ENCODE measurements around the gene GOLGA6L7.
"Not testable (repeated sequence)": the region's sequence is repeated elsewhere in the genome, so short reads cannot be mapped to it uniquely, and the experiment has no call there.

Gene GOLGA6L7, protein sequence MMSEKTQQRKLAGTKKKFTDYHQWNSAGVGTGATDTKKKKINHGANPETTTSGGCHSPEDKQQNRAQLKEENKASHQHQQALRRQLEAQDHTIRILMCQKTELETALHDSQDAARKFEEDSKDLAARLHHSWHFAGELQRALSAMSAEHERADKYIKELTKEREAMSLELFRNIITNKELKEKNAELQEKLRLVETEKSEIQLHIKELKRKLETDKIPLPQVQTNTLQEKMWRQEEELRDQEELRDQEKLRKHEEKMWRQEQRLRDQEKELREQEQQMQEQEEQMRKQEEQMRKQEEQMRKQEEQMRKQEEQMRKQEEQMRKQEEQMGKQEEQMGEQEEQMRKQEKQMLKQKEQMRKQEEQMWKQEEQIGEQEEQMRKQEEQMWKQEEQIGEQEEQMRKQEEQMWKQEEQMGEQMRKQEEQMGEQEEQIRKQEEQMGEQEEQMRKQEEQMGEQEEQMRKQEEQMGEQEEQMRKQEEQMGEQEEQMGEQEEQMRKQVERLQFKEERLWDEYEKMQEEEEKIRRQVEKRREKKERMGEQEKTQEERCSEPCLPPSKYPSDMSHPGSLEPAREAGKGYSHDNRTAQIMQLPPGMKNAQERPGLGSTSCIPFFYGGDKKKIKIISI

DNA sequence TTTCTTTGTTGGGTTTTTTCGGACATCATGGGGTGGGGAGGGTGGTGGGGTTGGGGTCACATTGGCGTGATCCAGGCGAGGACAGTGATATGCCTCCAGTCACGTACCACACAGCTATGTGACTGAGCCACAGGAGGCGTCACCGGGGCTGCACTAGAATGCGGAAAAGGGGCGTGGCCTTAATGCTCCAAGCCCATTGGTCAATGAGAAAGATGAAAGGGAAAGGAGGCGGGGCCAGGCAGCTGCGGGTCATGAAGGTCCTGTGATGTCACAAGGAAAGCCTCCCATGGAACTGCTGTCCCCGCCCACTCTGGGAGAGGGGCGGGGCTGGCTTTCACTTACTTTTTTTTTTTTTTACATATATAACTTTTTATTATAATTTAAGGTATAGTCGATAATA, at the start of gene GOLGA6L7:
Gene GOLGA6L7, minus strand, starts transcription at position 124 of the 400 bp plus-strand sequence. Its CDS starts 95 bp downstream, at position 29.
- not testable (repeated sequence) for DNase-seq (ENCODE audit: low spot score)

DNA sequence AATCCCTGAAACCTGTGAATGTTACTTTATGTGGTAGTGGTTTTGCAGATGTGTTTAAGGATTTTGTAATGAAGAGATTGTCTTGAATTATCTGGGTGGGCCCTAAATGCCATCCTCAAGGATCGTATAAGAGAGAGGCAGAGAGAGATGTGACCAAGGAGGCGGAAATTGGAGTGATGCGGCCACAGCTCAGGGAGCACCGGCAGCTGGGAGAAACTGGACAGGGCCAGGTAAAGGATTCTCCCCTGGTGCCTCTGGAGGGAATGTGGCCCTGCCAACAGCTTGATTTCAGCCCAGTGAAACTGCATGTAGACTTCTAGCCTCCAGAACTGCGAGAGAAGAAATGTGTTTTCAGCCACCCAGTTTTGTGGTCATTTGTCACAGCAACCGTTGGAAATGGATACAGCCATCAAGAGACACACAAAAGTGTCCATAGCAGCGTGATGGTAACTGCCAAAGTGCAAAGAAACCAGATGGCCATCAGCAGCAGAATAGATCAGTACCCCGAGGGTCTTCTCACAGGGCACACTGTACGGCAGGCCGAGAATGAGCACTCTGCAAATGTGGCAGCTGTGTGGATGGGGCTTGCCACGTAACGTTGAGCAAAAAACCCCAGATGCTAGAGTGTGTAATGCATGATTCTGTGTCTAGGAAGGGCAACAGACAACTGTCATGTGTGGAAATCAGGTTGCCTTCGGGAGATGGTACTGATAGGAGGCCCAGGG, 49.6 kb upstream of the GOLGA6L7 start:
- DNase-seq (ENCODE audit: low spot score): no peak

DNA sequence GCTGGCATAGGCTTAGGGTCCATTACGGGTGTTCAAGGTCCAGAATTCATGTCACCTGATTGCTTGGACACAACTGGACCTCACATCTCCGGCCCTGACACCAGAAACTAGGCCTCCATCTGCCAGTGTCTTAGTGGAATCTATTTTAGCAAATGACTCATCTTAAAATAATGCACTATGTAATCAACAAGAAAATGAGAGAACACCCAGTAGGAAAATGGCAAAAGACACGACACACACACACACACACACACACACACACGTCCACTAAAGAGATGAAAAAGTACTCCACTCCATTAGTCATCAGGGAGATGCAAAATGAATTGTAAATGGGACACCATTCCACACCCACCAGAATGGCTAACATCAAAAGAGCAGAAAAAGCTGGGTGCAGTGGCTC, 48.5 kb upstream of the GOLGA6L7 start:
- DNase-seq (ENCODE audit: low spot score): no peak

DNA sequence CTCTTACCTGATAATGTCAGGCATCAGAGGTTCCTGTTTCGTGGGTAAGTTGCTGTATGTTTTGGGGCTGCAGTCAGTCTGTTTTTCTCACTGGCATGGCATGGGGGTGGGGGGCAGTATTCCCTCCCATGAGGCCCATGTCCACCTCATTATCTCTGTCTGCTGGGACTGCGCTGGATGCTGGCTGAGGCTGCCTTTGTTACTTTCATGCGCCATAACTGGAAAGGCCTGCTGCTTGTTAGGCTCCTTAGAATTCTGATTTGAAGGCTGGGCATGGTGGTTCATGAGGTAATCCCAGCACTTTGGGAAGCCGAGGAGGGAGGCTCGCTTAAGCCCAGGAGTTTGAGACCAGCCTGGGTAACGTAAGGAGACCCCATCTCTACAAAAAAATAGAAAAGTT, 47.1 kb upstream of the GOLGA6L7 start:
- no peak for DNase-seq (ENCODE audit: low spot score)

DNA sequence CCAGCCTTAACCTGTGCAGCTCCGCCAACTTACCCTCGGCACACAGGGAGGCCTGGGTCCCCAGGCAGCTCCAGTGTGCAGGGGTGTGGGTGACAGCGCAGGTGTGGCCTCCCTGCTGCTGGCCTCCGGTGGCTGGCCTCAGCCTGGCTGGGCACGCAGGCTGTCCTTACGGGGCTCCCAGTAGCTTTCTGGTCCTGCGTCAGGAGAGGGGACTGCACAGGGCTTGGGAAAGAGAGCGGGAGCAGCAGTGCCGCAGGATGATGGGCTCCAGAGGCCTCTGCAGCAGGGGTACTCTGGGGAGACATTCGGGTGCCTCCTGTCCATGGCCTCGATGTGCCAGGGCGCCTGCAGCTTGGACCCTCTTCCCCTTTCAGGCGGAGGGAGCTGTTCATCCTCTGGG, 46.7 kb upstream of the GOLGA6L7 start:
- DNase-seq (ENCODE audit: low spot score): no peak

DNA sequence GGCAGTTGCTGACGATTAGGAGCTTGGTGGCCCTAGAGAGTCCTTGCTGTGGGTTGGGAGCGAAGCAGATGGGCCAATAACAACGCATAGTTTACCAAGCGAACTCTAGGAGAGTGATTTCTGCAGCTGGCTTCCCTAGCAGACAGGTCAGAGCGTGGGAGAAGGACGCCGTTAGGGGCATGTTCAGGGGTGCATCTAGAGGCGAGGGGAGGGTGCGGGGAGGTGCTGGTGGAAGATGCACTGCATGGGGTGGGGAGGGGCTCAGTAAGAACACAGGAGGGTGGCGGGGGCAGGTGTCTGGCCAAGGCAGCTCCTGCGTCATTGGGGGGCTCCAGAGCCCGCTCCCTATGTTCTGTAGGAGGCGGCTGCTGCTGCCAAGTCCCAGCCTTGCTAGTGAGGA, 46.2 kb upstream of the GOLGA6L7 start:
- no peak for DNase-seq (ENCODE audit: low spot score)

DNA sequence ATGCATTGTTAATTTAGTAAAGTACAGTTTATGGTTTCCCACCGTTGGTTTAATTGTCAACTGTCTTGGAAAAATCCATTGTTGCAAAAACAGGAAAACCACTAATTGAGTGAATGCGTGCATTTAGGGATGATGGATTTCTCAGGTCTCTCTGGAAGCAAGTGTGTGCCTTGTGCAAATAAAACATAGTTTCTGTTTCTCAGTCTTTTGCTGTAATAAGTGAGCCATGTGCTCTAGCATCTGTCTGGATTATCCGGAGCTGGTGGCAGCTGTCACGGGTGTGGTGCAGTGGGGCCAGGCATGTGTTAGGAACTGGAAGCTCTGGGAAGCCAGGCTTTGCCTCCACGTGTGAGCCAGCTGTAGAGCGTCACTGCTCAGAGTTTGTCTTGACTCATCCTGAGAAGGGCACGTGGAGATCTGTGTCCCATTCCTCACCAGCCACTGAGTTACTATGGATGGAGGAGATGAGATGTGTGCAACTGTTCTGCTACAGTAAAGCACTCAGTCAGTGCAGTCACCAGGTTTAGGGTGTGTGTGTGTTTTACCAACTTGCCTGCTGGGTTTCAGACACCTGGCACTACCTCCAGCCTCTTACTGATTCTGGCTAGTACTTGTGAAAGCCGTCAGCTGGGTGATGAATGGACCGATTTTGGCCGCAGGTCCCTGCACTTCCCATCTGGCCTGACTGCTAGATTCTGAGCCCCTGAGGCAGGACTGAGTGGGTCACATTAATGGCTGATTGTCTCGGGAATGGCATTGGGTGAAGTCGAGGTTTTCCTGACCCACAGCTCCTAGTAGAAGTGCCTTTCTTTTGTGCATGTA, 44.6 kb upstream of the GOLGA6L7 start:
- DNase-seq (ENCODE audit: low spot score): no peak

DNA sequence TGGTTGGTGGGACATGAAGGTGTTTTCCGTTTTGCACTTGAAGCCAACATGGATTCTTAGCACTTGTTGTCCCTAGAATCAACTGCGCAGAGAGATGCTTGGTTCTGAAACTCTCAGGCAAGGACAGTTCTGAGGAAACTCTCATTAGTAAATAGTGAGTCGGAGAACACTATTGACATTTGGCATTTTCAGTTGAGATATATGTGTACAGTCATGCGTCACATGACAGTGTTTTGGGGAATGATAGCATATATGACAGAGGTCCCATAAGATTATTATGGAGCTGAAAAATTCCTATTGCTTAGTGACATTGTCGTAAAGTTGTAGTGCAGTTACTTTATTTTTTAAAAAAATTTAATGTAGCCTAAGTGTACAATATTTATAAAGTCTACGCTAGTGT, 43.1 kb upstream of the GOLGA6L7 start:
- no peak for DNase-seq (ENCODE audit: low spot score)

DNA sequence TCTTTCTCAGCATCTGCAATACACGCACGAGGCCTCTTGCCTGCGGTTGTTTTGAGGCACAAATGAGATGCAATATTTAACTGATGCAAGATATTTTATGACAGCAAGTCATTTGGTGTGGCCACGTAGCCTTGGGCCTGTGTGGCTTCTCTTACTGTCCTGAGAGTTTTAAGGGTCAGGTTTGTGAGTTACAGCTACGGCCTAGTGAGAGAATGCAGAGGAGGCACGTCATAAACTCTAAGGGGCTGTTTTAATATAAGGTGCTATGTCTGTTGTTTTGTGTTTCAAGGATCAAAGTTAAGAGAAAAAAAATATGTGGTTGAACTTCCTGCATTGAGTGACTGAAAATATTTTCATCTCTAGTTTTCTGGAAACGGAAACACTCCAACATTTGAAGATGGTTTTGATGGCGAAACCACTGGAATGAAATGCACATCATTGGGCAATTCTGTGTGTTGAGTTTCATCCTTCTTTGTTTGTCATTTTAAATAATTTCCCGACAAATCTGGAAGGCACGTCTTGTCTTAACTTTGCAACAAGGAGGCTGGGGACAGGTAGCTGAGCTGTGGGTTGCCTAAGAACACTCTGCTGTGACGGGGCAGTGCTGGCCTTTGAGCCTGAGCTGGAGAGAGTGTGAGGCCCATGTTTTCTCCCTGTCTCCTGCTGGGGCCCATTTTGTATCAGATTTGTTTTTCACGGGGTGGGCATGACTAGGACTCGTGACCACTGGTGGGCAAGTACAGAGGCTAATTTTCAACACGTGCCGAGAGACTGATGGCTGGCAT, 42.5 kb upstream of the GOLGA6L7 start:
- no peak for DNase-seq (ENCODE audit: low spot score)

DNA sequence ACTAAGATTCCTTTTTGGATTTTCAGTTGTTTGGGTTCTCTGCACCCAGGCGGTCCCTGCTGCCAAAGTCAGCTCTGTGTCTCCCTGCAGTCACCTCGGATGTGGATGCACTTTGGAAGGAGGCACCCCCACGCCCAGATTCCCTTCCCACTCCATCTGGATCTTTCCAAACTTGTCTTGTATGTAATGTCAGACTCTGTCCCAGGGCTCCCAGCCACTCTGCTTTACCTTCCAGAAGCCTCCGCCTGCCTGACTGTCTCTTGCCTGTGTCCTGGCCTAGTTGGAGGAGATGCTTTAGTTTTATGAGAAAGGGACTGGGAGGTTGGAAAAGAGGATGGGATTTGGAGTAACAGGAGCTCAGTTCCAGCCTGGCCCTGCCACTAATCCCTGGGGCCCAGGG, 41.8 kb upstream of the GOLGA6L7 start:
- not testable (repeated sequence) for DNase-seq (ENCODE audit: low spot score)

DNA sequence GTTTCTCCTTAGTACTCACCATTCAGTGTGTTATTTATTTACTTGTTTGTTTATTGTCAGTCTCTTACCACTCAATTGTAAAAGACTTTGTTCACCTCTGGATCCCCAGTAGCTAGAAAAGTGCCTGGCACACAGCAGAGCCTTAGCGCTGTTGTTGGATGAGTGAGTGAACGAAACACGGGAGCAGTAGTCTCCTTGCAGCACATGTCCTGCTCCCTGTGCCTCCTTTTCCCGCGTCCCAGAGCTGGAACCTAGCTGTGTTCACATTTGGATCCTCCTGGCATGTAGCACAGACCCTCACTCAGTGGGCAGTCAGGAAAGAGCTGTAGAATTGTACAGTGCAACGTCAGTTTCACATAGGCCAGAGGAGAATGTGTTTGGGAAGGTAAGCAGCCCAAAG, 41.4 kb upstream of the GOLGA6L7 start:
- DNase-seq (ENCODE audit: low spot score): not testable (repeated sequence)

DNA sequence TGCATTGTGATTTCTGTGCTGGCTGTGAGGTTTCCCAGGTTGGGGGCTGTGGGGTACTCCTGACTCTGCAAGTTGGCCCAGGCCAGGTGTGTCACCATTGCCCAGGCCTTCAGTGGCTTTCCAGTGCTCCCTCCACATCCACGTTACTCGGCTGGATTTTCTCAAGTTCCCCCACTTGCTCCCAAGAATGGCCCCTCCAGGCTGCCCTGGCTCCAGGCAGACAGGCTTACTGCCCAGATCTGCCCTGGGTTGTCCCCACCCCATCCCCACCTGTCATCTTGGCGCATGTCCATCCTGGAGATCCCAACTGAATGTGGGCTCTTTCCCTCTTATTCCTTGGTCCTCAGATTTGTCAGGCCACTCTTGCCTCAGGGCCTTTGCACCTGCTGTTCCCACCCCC, 40.9 kb upstream of the GOLGA6L7 start:
- no peak for DNase-seq (ENCODE audit: low spot score)

DNA sequence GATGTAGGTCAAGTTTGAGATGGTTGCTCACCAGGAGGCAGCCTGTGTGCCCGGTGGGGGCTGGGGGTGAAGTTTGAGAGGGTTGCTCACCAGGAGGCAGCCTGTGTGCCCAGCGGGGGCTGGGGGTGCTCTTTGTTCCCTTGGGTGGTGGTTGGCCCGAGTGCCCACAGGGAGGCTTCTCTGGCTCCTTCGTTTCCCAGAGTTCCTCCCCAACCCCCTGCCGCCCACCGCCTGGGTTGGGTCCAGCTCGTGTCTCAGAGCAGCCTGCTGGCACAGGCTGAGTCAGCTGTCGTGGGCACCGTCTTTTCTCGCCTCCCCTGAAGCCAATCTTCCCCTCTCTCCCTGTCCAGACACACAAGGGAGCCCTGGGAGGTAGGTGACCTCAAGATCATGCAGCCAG, 40.5 kb upstream of the GOLGA6L7 start:
- DNase-seq (ENCODE audit: low spot score): no peak

DNA sequence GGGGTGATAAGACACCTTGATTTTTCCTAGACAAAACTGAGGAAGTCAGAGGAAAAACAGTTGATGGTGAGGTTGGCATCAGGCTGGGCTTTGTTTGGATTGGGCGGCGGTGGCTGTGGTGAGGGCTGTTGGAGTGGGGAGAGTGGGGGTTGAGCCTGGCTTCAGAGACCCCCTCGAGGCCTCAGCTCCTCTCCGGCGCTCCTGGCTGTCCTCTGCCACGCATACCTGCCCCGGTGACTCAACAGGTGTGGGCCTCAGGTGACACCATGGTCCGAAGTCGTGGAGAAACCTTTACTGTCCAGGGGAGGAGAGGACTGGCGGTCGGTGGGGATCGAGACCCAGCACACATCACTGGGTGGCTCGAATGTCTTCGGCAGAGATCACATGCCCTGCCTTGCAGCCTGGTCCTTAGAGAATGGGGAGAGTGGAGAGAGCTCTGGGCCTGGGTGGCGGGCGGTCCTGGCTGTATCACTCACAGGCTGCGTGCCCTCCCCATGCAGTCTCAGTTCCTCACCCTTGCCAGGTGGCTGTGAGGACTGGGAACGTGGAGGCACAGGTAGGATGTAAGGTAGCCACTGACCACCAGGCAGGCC, 40.0 kb upstream of the GOLGA6L7 start:
- DNase-seq (ENCODE audit: low spot score): no peak

DNA sequence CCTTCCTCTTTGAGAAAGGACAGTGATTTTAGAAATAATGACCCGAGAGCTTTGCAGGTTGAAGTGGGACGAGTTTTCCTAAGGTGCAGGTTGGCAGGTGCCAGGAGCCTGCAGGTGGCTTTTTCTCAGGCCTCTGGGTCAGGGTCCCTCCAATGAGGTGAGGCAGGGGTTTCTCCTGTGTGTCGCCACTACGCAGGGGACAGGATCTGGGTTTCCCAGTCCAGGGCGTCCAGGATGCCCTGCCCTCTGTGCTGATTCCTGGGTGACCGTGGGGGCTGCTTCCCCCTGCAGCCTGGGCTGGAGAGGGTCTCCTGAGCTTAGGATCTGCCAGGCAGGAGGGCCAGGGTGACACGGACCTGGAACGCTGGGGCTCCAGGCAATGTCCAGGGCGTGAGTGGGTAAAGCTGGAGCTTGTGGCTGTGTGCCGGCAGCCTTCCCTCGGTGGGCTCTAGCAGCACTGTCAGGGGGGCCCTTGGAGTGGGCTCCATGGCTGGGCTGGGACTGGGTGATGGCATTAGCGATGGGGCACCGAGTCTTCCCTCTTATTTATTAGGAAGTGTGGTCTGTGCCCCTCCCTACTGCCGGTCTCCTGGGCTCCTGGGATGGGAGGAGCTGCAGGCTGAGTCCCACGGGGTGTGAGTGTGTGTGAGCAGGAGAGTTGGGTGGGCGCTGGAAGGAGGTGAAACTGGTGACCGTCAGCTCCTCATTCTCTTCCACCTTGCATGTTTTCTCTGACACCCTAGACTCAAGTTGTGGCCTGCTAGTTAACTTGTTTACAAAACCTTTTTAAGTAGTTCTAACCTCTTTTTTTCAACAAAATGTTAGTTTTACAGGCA, 39.1 kb upstream of the GOLGA6L7 start:
- DNase-seq (ENCODE audit: low spot score): no peak

DNA sequence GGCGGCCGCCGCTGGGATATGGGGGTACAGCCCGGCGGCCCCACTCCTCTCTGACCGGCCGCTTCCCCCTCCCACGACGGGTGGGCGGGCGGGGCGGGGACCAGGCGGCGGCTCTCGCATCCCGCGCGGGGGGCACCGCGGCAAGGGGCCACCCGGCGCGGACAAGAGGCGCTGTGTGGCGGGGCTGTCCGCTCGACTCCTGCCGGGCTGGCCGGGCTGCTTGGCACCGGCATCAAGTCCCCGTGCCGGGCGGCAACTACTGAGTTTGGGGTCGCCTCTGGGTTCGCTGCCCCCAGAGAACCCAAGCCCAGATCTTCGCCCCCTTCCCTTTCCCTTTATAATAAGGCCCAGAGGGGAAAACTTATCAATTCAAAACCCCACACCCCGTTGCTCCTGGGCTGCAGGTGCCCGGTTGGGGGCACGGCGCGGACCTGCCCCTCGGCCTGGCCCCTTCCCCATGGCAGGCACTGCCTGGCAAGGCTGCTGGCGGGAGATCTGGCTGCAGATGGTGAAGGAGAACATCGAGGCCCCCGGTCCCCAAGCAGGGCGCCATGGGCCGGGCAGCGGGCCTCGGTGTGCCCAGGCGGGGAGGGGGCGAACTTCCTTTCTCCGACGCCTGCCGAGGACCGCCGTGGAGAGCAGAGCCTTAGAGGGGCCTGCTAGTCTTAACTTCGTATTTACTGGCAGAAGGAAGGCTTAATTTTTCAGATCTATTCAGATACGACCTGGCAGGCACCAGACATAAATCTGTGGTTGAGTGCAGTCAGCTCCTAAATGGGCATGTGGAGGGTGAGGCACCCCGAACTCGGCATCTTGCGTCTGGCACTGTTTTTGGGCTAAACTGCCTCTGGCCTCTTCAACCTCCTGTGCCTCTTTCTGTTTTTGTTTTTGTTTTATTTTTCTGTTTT, 38.2 kb upstream of the GOLGA6L7 start:
- no peak for DNase-seq (ENCODE audit: low spot score)

DNA sequence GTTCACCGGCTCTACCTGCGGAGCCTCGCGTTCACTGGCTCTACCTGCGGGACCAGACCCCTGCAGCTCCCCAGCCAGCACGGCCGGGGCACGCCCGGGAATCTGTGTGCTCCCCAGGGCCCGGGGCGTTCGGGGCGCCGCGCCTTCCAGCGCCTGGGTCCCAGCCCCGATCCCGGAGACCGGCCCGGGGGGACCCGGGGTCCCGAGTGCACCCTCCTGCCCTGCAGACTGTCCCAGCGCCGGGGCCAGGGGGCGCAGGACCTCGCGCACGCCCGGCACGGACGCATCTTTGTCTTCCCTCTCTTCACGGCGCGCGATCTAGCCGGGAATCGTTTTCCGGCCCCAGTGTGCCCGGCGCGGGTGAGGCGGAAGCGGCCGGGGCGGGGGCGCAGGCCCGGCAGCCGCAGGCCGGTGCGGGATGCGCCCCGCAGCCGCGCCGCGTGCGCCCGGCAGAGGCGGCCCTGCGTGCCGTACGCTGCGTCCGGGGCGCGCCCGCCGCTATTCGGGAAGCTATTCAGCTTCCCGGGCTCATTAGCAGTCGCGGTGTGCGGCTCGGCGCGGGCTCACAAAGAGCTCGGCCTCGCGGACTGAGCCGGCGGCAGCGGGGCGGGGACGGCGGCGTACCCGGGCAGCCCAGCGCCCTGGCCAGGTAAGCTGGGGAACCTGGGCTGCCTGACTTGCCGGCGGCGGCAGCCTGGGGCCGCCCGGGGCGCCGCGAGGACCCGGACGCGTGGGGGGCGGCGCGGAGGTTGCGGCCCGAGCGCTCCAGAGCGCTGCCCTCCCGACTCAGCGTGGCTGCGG, 37.4 kb upstream of the GOLGA6L7 start, which contains the start of gene APBA2:
Gene APBA2, plus strand, starts transcription at position 345 of the 801 bp plus-strand sequence. CDS start 167,911 bp downstream, outside the sequence.
- DNase-seq (ENCODE audit: low spot score): no peak

DNA sequence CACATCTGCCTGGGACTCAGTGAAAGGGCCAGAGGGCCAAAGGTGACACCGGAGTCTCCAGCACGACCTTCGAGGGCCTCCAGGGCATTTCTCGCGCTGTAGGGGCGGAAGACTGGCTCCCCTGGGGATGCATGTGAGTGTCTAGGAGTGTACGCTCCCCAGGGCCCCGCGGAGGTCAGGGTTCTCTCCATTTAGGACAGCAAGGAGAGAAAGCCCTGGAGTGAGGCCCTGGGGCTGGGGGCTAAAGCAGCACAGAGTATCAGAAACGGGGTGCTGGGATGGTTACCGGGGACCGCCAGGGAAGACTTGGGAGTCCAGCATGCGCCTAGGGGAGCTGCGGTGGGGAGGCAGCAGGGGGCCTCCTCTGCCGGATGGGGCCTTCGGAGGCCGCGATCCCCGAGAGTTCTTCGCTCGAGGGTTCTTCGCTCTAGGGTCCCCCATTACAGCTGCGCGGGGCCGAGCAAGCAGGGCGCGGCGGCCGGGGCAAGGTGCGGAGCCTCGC, 36.7 kb upstream of the GOLGA6L7 start:
- DNase-seq (ENCODE audit: low spot score): no peak
